Activated CD8-positive, alpha-beta memory T cell treated with anti-CD3 and anti-CD28 coated beads, Interleukin-2, amount 50 U/mL, for 1 hour (primary cell): ENCODE measurements around the gene TUBGCP2.
"Not testable (repeated sequence)": the region's sequence is repeated elsewhere in the genome, so short reads cannot be mapped to it uniquely, and the experiment has no call there.

Experiments
- DNase-seq: peaks from one replicate; pipeline ENCODE4 v3.0.0-alpha.2; 2020; ENCODE audit errors: extremely low read depth

Gene TUBGCP2

GRCh38 chr10:133248334-133248715 is 60.3 kb downstream of the TUBGCP2 start:
- DNase-seq: no peak

- DNase-seq: no peak
These were observed 60.9 kb downstream of the TUBGCP2 start for GRCh38 chr10:133247681-133248333.

- no peak for DNase-seq
These were observed 62.4 kb downstream of the TUBGCP2 start for GRCh38 chr10:133246236-133246626.

GRCh38 chr10:133245439-133246235 is 63.0 kb downstream of the TUBGCP2 start:
- DNase-seq: no peak

- DNase-seq: no peak
These were observed 65.1 kb downstream of the TUBGCP2 start for GRCh38 chr10:133243593-133243992.

- no peak for DNase-seq
These were observed 65.9 kb downstream of the TUBGCP2 start for GRCh38 chr10:133242611-133243356.

- no peak for DNase-seq
These were observed 67.0 kb downstream of the TUBGCP2 start for GRCh38 chr10:133241501-133242205.

GRCh38 chr10:133239990-133240389 is 68.7 kb downstream of the TUBGCP2 start:
- DNase-seq: no peak

- DNase-seq: no peak
These were observed 70.2 kb downstream of the TUBGCP2 start for GRCh38 chr10:133238466-133238804.

GRCh38 chr10:133237588-133238465 is 70.8 kb downstream of the TUBGCP2 start, which contains the start of gene VENTX:
Gene VENTX (plus strand): TSS chr10:133237855. CDS start chr10:133237915, 60 bp downstream.
- no peak for DNase-seq

GRCh38 chr10:133237241-133237587 is 71.5 kb downstream of the TUBGCP2 start:
- no peak for DNase-seq

- no peak for DNase-seq
These were observed 72.1 kb downstream of the TUBGCP2 start for GRCh38 chr10:133236401-133237240.

- no peak for DNase-seq
These were observed 72.7 kb downstream of the TUBGCP2 start for GRCh38 chr10:133235932-133236331.

- no peak for DNase-seq
These were observed 73.3 kb downstream of the TUBGCP2 start for GRCh38 chr10:133235265-133235855.

- DNase-seq: not testable (repeated sequence)
These were observed 73.9 kb downstream of the TUBGCP2 start for GRCh38 chr10:133234796-133235195.

- DNase-seq: no peak
These were observed 76.6 kb downstream of the TUBGCP2 start for GRCh38 chr10:133231946-133232574.

GRCh38 chr10:133231244-133231945 is 77.3 kb downstream of the TUBGCP2 start:
- no peak for DNase-seq

GRCh38 chr10:133230387-133231195 is 78.1 kb downstream of the TUBGCP2 start:
- no peak for DNase-seq
